HepG2 (cell line): ENCODE results near the gene ZC3H12A. TPM values are rescaled to one million over a fixed set of nuclear protein-coding genes. Genes with fewer than 3 reads are reported as not detected.
A peak's percentile ranks its signal among the peaks of the same experiment; 100 is the strongest.

Experiments
- DBP ChIP-seq: sonication (generic); formaldehyde crosslinking; IDR thresholded peaks from 2 replicates; pipeline ENCODE4 v1.4.0; 2020; ENCODE audit warnings: missing genetic modification reagents; ENCODE audit errors: not compliant biosample characterization
- HCFC1 ChIP-seq: fragments of 150-350 bp; IDR thresholded peaks from 2 replicates; pipeline ENCODE4 v1.6.1; 2014; ENCODE audit warnings: low read depth, low read length
- HHEX ChIP-seq: IDR thresholded peaks from 2 replicates; pipeline ENCODE4 v1.6.1; 2016; ENCODE audit warnings: control low read depth
- MED13 ChIP-seq: sonication (generic); formaldehyde crosslinking; IDR thresholded peaks from 2 replicates; pipeline ENCODE4 v1.5.0; 2020; ENCODE audit warnings: missing genetic modification reagents
- POGK ChIP-seq: sonication (generic); formaldehyde crosslinking; conservative IDR thresholded peaks from 2 replicates; pipeline ENCODE4 v1.8.0; 2022; ENCODE audit warnings: mild to moderate bottlenecking, moderate library complexity, missing genetic modification reagents
- RELA ChIP-seq: sonication (generic); formaldehyde crosslinking; IDR thresholded peaks from 2 replicates; pipeline ENCODE4 v1.4.0; 2020; ENCODE audit warnings: missing genetic modification reagents
- SNAPC2 ChIP-seq: sonication (generic); formaldehyde crosslinking; IDR thresholded peaks from 2 replicates; pipeline ENCODE4 v1.8.1; 2022; ENCODE audit warnings: mild to moderate bottlenecking, missing genetic modification reagents
- SP4 ChIP-seq: sonication (generic); formaldehyde crosslinking; IDR thresholded peaks from 2 replicates; pipeline ENCODE4 v1.8.1; 2023; ENCODE audit warnings: mild to moderate bottlenecking, missing genetic modification reagents
- ZFP90 ChIP-seq: sonication (generic); formaldehyde crosslinking; IDR thresholded peaks from 2 replicates; pipeline ENCODE4 v1.8.0; 2022; ENCODE audit warnings: missing genetic modification reagents, mild to moderate bottlenecking, inconsistent platforms, borderline replicate concordance
- ZNF225 ChIP-seq: sonication (generic); formaldehyde crosslinking; IDR thresholded peaks from 2 replicates; pipeline ENCODE4 v1.4.0; 2020; ENCODE audit warnings: mild to moderate bottlenecking, missing genetic modification reagents
- ZNF770 ChIP-seq: sonication (generic); formaldehyde crosslinking; IDR thresholded peaks from 2 replicates; pipeline ENCODE4 v1.5.0; 2020; ENCODE audit warnings: mild to moderate bottlenecking, missing genetic modification reagents
- polyA plus RNA-seq, 8 experiments: library from polyadenylated mRNA; depleted of rRNA in 3 of 8; stranded (reverse) in 7 of 8; unstranded in 1 of 8; fragments of >200 nt; fragmentation: Illumina TruSeq in 4 of 8; extraction: Trizol in 4 of 8; gene quantifications; 2 replicates each; pipeline versions ENCODE4 v1.2.1 to v1.2.3, GENCODE V29; 2011 to 2016; ENCODE audit warnings: low read depth in 4 of 8, missing spikeins in 1 of 8, mixed read lengths in 1 of 8; ENCODE audit not compliant: insufficient read depth in 1 of 8
- total RNA-seq, 5 experiments: library from RNA; depleted of rRNA; stranded (reverse); fragments of >200 nt; fragmentation: Illumina TruSeq; extraction: Trizol; gene quantifications; 2 replicates each; pipeline ENCODE4 v1.2.3, GENCODE V29; 2016; ENCODE audit warnings: low read depth in 1 of 5
- TF ChIP-seq, protein P1 (sequence below): sonication (generic); formaldehyde crosslinking; IDR thresholded peaks from 2 replicates; pipeline ENCODE4 v1.4.0; 2020; ENCODE audit warnings: mild to moderate bottlenecking, missing genetic modification reagents, borderline replicate concordance
- TF ChIP-seq, protein P2 (sequence below): sonication (generic); formaldehyde crosslinking; IDR thresholded peaks from 2 replicates; pipeline ENCODE4 v1.4.0; 2020; ENCODE audit warnings: low read depth, missing genetic modification reagents

ZC3H12A gene
- total and polyA plus RNA-seq, 2 of the 13 experiments (the other 11 are each of a cell fraction or from before 2014, with no cell fraction given) = 6.8 to 13.3 TPM

- TF ChIP-seq, protein P1, sequence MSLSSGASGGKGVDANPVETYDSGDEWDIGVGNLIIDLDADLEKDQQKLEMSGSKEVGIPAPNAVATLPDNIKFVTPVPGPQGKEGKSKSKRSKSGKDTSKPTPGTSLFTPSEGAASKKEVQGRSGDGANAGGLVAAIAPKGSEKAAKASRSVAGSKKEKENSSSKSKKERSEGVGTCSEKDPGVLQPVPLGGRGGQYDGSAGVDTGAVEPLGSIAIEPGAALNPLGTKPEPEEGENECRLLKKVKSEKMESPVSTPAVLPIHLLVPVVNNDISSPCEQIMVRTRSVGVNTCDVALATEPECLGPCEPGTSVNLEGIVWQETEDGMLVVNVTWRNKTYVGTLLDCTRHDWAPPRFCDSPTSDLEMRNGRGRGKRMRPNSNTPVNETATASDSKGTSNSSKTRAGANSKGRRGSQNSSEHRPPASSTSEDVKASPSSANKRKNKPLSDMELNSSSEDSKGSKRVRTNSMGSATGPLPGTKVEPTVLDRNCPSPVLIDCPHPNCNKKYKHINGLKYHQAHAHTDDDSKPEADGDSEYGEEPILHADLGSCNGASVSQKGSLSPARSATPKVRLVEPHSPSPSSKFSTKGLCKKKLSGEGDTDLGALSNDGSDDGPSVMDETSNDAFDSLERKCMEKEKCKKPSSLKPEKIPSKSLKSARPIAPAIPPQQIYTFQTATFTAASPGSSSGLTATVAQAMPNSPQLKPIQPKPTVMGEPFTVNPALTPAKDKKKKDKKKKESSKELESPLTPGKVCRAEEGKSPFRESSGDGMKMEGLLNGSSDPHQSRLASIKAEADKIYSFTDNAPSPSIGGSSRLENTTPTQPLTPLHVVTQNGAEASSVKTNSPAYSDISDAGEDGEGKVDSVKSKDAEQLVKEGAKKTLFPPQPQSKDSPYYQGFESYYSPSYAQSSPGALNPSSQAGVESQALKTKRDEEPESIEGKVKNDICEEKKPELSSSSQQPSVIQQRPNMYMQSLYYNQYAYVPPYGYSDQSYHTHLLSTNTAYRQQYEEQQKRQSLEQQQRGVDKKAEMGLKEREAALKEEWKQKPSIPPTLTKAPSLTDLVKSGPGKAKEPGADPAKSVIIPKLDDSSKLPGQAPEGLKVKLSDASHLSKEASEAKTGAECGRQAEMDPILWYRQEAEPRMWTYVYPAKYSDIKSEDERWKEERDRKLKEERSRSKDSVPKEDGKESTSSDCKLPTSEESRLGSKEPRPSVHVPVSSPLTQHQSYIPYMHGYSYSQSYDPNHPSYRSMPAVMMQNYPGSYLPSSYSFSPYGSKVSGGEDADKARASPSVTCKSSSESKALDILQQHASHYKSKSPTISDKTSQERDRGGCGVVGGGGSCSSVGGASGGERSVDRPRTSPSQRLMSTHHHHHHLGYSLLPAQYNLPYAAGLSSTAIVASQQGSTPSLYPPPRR (CRISPR knock-in tag) = peak; percentile 42; the same call in 1 of the 2 replicates
- TF ChIP-seq ZNF225 (CRISPR knock-in tag) = no peak
- TF ChIP-seq SNAPC2 = 0 out of 2 replicates have a peak, but pooled peaks have one; percentile 48
- TF ChIP-seq, protein P2, sequence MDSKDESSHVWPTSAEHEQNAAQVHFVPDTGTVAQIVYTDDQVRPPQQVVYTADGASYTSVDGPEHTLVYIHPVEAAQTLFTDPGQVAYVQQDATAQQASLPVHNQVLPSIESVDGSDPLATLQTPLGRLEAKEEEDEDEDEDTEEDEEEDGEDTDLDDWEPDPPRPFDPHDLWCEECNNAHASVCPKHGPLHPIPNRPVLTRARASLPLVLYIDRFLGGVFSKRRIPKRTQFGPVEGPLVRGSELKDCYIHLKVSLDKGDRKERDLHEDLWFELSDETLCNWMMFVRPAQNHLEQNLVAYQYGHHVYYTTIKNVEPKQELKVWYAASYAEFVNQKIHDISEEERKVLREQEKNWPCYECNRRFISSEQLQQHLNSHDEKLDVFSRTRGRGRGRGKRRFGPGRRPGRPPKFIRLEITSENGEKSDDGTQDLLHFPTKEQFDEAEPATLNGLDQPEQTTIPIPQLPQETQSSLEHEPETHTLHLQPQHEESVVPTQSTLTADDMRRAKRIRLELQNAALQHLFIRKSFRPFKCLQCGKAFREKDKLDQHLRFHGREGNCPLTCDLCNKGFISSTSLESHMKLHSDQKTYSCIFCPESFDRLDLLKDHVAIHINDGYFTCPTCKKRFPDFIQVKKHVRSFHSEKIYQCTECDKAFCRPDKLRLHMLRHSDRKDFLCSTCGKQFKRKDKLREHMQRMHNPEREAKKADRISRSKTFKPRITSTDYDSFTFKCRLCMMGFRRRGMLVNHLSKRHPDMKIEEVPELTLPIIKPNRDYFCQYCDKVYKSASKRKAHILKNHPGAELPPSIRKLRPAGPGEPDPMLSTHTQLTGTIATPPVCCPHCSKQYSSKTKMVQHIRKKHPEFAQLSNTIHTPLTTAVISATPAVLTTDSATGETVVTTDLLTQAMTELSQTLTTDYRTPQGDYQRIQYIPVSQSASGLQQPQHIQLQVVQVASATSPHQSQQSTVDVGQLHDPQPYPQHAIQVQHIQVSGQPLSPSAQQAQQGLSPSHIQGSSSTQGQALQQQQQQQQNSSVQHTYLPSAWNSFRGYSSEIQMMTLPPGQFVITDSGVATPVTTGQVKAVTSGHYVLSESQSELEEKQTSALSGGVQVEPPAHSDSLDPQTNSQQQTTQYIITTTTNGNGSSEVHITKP (CRISPR knock-in tag) = no peak
- peak; percentile 36; the same call in 1 of the 2 replicates for TF ChIP-seq POGK
- peak; percentile 78 for TF ChIP-seq MED13 (CRISPR knock-in tag)
- no peak for TF ChIP-seq RELA (CRISPR knock-in tag)
- TF ChIP-seq HCFC1 = peak; percentile 18; the same call in 1 of the 2 replicates
- peak; percentile 84 for TF ChIP-seq DBP (CRISPR knock-in tag)
- peak; percentile 95; the same call in 1 of the 2 replicates for TF ChIP-seq ZFP90 (CRISPR knock-in tag)
- TF ChIP-seq ZNF770 (CRISPR knock-in tag) = peak; percentile 72; the same call in 1 of the 2 replicates
- TF ChIP-seq HHEX (CRISPR knock-in tag) = no peak
- peak; percentile 60; the same call in 1 of the 2 replicates for TF ChIP-seq SP4 (CRISPR knock-in tag)
Measured at GRCh38 chr1:37514350-37515184, 40.2 kb downstream of the ZC3H12A start, which contains the start of gene MEAF6 (continued).
